KBM-7 (cell line): ENCODE results near the gene CALD1.
A peak's percentile ranks its signal among the peaks of the same experiment; 100 is the strongest.

ENCODE experiments used
- DNase-seq: peaks from one replicate; pipeline ENCODE4 v3.0.0-alpha.2; 2015
- in situ Hi-C: fragments of 300-500 bp; cut with MboI; formaldehyde crosslinking; loops from 2 replicates; pipeline ENCODE4 v1.14.3; 2020; ENCODE audit warnings: low sequenced_read_pairs, low pct_unique_long_range_greater_than_20kb, mixed read lengths

The CALD1 gene

GRCh38 chr7:134932707-134933370 is 153.4 kb downstream of the CALD1 start:
- in situ Hi-C loops: no loop called here
- no peak for DNase-seq

GRCh38 chr7:134933460-134934068 is 154.1 kb downstream of the CALD1 start:
- no peak for DNase-seq
- in situ Hi-C loops: no loop called here

GRCh38 chr7:134935701-134936100 is 156.3 kb downstream of the CALD1 start:
- in situ Hi-C loops: no loop called here
- DNase-seq: no peak

GRCh38 chr7:134936893-134937510 is 157.6 kb downstream of the CALD1 start:
- in situ Hi-C loops: no loop called here
- no peak for DNase-seq

- no peak for DNase-seq
- in situ Hi-C loops: no loop called here
Measured at GRCh38 chr7:134938141-134938540, 158.7 kb downstream of the CALD1 start.

GRCh38 chr7:134939136-134939535 is 159.7 kb downstream of the CALD1 start:
- in situ Hi-C loops: no loop called here

GRCh38 chr7:134940729-134941128 is 161.3 kb downstream of the CALD1 start:
- in situ Hi-C loops: no loop called here
- DNase-seq: no peak

More at GRCh38 chr7:134939136-134939535, 159.7 kb downstream of the CALD1 start:
- DNase-seq: no peak

GRCh38 chr7:134941185-134941900 is 161.9 kb downstream of the CALD1 start:
- no peak for DNase-seq
- in situ Hi-C loops: no loop called here

- DNase-seq: no peak
- in situ Hi-C loops: no loop called here
Measured at GRCh38 chr7:134941952-134942351, 162.5 kb downstream of the CALD1 start.

GRCh38 chr7:134942690-134943466 is 163.4 kb downstream of the CALD1 start:
- in situ Hi-C loops: no loop called here
- no peak for DNase-seq

GRCh38 chr7:134943785-134944400 is 164.5 kb downstream of the CALD1 start:
- peak; percentile 41 for DNase-seq
- in situ Hi-C loops: no loop called here

- no peak for DNase-seq
- in situ Hi-C loops: no loop called here
Measured at GRCh38 chr7:134945691-134946090, 166.3 kb downstream of the CALD1 start.

- DNase-seq: no peak
- in situ Hi-C loops: no loop called here
Measured at GRCh38 chr7:134946260-134946659, 166.8 kb downstream of the CALD1 start.

GRCh38 chr7:134947329-134947728 is 167.9 kb downstream of the CALD1 start:
- in situ Hi-C loops: no loop called here
- no peak for DNase-seq

- in situ Hi-C loops: no loop called here
- no peak for DNase-seq
Measured at GRCh38 chr7:134947831-134948230, 168.4 kb downstream of the CALD1 start.

- no peak for DNase-seq
- in situ Hi-C loops: no loop called here
Measured at GRCh38 chr7:134948246-134948645, 168.8 kb downstream of the CALD1 start.

- no peak for DNase-seq
- in situ Hi-C loops: no loop called here
Measured at GRCh38 chr7:134948736-134949135, 169.3 kb downstream of the CALD1 start.

GRCh38 chr7:134949171-134949570 is 169.7 kb downstream of the CALD1 start:
- in situ Hi-C loops: no loop called here
- no peak for DNase-seq
